PFSK-1 (cell line): Measurements from ENCODE around the gene EDARADD.

ENCODE experiments used
- FOXP2 ChIP-seq: optimal IDR thresholded peaks from 2 replicates; pipeline ENCODE3; 2011; ENCODE audit warnings: borderline replicate concordance, control low read depth, inconsistent platforms; ENCODE audit not compliant: insufficient read depth; ENCODE audit errors: extremely low read length, extremely low read depth
- POLR2AphosphoS5 ChIP-seq: IDR thresholded peaks from 2 replicates; pipeline ENCODE4 v1.6.1; 2012; ENCODE audit warnings: low read depth, mild to moderate bottlenecking, control low read depth, low read length, moderate library complexity
- SIN3A ChIP-seq: IDR thresholded peaks from 2 replicates; pipeline ENCODE4 v1.6.1; 2012; ENCODE audit warnings: mild to moderate bottlenecking, low read length, moderate library complexity, borderline replicate concordance; ENCODE audit not compliant: insufficient read depth
- TAF1 ChIP-seq: IDR thresholded peaks from 2 replicates; pipeline ENCODE4 v1.6.1; 2012; ENCODE audit warnings: low read length, control low read depth, borderline replicate concordance; ENCODE audit not compliant: insufficient read depth
- TF ChIP-seq, protein P1 (sequence below), 2 experiments: IDR thresholded peaks; 2 replicates each; pipeline versions ENCODE4 v1.6.1 to v1.8.0; 2011 to 2012; ENCODE audit warnings: low read depth in 2 of 2, low read length in 2 of 2, control low read depth in 1 of 2, inconsistent platforms in 1 of 2, mild to moderate bottlenecking in 1 of 2, moderate library complexity in 1 of 2; ENCODE audit not compliant: insufficient read depth in 1 of 2

The EDARADD gene

DNA sequence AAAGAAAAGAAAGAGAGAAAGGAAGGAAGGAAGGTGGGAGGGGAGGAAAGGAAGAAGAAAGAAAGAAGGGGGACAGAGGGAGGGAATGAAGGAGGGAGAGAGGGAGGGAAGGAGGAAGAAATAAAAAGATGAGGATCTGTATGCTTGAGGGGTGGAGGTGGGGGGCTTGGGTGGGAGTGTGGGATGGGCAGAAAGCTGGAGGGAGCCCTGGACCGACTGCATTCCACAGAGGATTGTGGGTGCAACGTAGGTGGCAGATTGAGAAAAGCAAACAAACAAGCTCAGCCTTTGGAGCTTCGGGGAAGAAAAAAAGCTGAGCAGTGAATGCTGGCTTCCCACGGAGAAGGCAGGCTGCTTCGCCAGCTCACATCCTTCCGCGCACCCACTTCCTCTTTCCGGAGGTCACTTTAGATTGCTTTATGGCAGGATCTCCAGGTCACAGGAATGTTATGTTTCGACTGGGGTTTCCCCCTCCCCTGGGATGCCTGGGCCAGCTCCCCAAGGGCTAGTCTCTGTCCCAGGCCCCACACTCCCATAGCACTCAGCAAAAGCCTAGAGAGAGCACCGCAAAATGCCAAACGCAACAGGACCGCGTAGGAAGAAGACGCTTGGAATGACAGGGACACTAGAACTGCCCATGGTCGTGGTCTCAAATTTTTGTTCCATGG lies 109.0 kb downstream of the EDARADD start:
- TF ChIP-seq SIN3A (no peak), POLR2AphosphoS5 (no peak), FOXP2 (no peak), TAF1 (no peak)
- TF ChIP-seq, protein P1, sequence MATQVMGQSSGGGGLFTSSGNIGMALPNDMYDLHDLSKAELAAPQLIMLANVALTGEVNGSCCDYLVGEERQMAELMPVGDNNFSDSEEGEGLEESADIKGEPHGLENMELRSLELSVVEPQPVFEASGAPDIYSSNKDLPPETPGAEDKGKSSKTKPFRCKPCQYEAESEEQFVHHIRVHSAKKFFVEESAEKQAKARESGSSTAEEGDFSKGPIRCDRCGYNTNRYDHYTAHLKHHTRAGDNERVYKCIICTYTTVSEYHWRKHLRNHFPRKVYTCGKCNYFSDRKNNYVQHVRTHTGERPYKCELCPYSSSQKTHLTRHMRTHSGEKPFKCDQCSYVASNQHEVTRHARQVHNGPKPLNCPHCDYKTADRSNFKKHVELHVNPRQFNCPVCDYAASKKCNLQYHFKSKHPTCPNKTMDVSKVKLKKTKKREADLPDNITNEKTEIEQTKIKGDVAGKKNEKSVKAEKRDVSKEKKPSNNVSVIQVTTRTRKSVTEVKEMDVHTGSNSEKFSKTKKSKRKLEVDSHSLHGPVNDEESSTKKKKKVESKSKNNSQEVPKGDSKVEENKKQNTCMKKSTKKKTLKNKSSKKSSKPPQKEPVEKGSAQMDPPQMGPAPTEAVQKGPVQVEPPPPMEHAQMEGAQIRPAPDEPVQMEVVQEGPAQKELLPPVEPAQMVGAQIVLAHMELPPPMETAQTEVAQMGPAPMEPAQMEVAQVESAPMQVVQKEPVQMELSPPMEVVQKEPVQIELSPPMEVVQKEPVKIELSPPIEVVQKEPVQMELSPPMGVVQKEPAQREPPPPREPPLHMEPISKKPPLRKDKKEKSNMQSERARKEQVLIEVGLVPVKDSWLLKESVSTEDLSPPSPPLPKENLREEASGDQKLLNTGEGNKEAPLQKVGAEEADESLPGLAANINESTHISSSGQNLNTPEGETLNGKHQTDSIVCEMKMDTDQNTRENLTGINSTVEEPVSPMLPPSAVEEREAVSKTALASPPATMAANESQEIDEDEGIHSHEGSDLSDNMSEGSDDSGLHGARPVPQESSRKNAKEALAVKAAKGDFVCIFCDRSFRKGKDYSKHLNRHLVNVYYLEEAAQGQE (IDR thresholded peaks at IDR 0.05; ENCODE audit: insufficient read depth in 1 of 2, low read depth in 2 of 2, low read length in 2 of 2) = no peak

DNA sequence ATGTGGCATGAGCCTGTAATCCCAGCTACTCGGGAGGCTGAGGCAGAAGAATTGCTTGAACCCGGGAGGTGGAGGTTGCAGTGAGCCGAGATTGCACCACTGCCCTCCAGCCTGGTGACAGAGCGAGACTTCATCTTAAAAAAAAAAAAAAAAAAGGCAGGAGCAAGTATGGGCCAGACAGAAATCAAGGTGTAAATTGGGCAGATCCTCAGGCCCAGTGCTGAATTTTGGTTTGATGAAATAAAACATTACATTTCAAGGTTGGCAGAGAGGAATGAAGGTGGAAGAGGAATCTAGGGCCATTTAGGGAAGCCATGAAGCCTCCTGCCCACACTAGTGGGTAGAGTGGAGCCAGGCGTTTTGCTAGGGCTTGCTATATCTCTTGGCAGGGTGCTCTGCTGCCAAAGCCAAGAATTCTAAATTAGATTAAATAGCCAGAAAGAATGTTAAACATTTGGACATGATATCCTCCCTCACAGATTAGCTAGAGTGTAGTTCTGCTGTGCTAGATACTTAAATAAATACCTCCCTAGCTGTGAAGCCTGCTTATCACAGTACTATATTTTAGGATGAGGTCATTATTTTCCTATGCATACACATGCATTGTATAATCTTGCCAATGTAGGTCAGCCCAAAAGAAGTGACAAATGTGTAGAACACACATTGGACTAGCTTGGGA lies 113.1 kb downstream of the EDARADD start:
- no peak for TF ChIP-seq SIN3A

DNA sequence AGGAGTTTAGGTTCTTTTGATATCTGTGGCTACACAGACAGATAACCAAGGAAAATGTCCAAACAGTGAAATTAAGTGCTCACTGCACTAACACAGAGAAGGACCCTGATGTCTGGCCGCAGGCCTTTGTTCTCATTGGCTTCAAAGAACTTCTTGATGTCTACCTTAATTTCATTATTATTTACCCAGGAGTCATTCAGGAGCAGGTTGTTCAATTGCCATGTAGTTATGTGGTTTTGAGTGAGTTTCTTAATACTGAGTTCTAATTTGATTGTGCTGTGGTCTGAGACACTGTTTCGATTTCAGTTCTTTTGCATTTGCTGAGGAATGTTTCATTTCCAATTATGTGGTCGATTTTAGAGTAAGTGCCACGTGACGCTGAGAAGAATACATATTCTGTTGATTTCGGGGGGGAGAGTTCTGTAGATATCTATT lies 114.5 kb downstream of the EDARADD start:
- TF ChIP-seq TAF1 (no peak), FOXP2 (no peak), POLR2AphosphoS5 (no peak), SIN3A (no peak)
- TF ChIP-seq, protein P1 (IDR thresholded peaks at IDR 0.05; ENCODE audit: insufficient read depth in 1 of 2, low read depth in 2 of 2, low read length in 2 of 2) = no peak

DNA sequence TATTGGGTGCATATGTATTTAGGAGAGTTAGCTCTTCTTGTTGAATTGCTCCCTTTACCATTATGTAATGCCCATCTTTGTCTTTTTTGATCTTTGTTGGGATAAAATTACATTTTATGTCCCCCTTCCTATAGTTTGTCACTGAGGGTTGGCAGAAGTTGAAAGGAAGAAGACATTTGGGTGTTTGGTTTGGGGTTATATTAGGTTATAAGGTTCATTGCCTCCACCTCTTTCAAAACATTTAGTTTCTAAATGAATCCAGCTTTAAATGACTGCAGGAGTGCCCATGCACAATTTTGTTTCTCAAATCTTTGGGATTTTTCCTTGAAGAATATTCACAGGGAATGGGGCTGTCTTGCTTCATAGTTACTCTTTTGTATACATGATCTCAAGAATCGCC lies 115.1 kb downstream of the EDARADD start:
- TF ChIP-seq SIN3A (no peak), POLR2AphosphoS5 (no peak), FOXP2 (no peak), TAF1 (no peak)
- TF ChIP-seq, protein P1 (IDR thresholded peaks at IDR 0.05; ENCODE audit: insufficient read depth in 1 of 2, low read depth in 2 of 2, low read length in 2 of 2) = no peak

DNA sequence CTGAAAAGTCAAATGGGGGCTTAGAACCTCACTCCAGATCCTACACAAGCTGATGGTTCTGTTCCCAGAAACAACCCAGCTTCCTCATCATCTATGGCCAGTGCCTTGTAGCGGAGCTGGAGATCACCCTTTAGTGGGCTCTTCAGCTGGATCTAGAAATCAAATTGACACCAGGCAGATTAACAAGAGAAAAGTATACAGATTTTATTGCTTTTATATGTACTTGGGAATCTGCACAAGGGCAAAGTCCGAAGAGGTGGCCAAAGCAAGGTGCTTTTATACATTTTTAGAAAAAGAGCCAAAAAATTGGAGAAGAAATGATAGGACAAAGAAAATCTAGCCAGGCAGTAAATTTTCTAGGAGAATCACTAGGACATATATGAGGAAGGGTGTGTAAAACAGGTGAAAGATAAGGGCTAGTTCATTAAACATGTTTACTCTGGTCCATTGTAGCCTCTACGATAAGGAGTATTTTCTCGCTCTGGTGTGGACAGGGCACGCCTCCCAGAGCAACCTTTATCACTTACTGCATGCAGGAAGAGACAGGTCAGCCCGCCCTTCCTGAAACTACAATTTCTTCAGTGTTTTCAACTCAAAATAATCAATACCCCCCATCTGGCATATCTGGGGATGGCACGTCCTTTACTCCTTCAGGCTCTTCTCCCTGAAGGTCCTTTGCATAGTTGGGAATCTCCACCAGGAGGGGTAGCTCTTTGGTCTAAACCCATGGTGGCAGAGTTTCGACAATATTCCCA lies 115.7 kb downstream of the EDARADD start:
- TF ChIP-seq SIN3A (no peak), TAF1 (no peak), FOXP2 (no peak), POLR2AphosphoS5 (no peak)
- TF ChIP-seq, protein P1 (IDR thresholded peaks at IDR 0.05; ENCODE audit: insufficient read depth in 1 of 2, low read depth in 2 of 2, low read length in 2 of 2) = no peak
